NCI-H1092 treated with DMSO at 0.1 percent for 48 hours (cell line): Measurements from ENCODE around the gene ATPAF2.
"Not testable (repeated sequence)": the region's sequence is repeated elsewhere in the genome, so short reads cannot be mapped to it uniquely, and the experiment has no call there.

Experiments
- DNase-seq: peaks from one replicate; lab custom pipeline; 2025; lab: John Stamatoyannopoulos, UW

Gene ATPAF2

DNA sequence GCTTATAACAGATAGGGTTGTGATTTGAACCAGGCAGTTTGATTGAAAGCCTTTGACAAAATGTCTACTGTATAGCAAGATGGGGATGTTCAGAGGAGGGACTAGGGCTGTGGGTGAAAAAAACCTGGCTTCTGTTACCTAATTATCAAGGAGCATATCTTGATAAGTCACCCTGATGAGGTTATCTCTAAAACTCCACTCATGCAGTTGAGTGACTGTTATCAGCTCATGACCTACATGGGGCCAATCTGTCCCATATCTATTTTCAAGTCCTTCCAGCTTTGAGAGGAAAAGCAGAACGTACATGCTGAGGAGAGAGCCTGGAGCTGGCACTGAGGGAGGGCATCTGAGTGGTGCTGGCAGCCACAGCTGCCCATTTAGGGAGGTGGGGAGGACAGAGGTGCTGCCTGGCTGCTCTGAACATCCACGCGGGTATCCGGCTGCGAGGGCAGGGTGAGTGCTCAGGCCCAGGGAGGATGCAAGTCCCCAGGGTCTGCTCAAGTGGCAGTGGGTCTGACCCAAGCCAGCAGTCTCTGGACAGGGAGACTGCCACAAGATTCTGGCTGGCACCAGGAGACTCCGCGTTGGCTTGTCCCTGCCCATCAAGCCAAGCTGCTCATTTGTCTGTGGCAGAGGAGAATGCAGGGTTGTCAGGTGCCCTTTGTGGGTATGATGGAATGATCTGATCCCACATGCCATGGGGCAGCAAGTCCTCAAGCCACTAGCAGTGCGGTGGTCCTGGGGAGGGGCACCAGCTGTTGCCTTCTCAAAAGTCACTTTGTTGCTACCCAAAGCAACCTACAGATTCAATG is 29.2 kb downstream of the ATPAF2 start:
- no peak for DNase-seq

DNA sequence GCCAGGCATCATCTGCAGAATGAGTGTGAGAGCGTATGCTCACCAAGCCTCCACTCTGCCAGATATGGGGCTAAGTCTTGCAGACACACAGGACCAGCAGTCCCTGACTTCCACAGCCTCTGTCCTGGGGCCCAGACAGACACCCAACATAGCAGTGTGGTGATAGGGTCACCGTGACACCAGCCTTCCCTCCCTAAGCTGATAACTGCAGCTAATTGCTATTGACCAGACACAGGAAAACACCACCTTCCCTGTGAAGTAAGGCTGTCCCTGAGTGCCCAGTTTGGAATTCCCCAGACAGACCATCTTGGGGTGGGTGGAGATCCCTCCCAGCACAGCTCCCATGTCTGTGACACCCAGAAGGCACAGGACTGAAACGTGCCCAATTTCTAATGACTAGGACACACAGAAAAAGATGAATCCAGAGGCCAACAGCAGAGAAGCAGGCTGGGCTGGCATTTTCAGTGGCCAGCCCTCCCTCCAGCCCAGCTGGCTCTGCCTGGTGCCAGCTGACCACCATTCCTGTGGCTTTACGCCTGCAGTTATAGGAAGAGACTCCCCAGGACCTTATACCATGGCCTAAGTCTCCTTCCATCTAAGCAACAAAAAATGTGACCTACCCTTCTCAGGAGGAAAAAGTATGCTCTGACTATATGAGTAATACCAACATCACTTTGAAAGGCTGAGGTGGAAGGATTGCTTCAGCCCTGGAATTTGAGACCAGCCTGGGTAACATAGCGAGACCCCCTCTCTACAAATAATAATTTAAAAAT is 30.3 kb downstream of the ATPAF2 start:
- DNase-seq, result no peak

DNA sequence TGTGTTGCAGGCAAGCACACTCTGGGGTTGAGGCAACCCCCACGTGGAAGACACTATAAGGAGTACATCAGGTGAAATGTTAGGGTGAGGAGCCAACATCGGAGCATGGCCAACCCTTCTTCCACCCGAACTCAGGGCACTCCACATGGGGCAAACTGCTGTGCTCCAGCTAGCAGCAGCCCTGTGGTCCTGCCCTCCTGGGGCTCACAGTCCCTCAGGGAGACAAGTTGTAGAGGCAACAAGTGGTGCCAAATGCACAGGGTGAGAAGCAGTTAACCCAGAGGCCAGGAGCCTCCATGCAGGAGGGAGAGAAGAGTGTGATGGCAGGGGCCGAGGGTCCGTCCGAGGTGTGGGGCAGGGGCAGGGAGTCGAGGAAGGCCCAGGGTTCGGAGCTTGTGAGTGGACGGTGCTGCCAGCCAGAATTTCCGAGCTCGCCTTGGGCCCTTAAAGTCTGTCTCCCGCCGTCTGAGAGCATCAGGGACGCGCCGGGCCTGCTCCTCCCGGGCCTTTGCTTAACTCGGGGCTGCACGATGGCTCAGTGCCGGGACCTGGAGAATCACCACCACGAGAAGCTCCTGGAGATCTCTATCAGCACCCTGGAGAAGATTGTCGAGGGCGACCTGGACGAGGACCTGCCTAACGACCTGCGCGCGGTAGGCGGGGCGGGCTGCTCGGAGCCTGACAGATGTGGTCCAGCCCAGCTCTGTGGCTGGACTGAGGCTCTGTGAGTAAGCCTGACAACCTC is 32.3 kb downstream of the ATPAF2 start:
- DNase-seq, result no peak

DNA sequence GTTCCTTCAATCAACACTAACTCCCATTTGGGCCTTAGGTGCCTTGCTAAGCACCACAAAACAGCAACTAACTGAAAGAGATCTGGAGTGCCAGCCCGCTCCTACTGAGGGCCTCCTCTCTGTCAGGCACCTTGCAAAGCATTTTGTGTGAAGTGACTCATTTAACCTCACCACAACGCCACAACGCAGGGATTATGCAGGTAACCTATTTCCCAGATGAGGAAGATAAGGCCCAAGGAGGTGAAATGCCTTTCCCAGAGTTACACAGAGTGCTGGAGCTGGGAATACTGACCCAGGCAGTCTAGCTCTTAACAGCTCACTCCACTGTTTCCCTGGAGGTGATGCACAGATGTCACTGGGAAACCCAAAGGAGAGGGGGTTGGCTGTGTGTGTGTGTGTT is 33.5 kb downstream of the ATPAF2 start:
- DNase-seq, result no peak

DNA sequence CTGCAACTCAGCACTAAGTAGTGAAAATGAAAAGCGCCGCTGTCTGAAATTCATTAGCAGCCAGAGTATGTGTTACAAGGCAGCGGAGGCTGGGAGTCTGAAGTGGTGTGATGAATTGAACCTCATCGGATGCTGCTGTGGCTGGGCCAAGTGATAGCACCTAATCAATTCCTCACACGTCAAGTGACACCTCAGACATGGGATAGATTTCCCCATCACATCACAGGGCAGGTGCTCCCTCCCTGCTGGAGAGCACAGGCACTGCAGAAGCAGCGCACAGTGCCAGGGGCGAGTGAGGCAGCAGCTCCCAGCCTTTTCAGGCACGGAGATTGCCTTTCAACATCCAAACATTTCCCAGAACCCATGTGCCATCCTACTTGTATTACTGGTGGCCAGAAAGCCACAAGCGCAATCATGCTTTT is 34.1 kb downstream of the ATPAF2 start:
- no peak for DNase-seq

DNA sequence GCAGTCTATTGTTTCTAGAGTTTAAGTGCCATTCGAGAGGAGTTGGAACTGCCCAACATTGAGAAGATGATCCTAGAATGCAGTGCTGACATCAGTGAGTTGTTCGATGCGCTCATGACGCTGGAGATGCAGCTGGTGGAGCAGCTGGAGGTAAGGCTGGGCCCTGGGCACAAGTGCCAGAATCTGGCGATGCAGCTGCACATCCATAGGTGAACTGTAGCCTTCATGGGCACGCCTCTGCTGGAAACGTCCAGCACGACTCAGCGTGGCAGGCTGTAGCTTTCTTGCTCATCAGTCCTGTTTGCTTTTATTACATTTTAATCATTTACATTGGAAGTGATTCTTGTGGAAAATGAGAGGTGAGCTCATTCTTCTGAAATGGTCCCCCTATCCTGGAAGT is 34.6 kb downstream of the ATPAF2 start:
- DNase-seq, result no peak

DNA sequence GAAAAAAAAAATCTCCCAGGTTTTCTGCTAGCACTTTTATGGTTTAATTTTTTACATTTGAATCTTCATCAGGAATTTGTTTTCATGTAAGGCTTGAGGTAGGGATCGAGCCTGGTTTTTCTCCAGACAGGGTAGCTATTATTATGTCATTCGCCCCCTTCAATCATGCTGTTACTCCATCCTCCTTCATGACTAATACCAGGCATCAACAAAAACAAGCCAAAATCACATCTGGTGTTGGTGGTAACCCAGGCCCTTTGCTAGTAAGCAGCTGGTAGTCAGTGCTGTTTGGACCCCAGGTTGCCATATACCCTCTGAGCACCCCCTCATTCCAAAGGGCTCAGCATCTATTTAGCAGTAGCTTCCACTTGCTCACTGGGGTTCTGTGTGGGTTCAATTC is 36.8 kb downstream of the ATPAF2 start:
- no peak for DNase-seq

DNA sequence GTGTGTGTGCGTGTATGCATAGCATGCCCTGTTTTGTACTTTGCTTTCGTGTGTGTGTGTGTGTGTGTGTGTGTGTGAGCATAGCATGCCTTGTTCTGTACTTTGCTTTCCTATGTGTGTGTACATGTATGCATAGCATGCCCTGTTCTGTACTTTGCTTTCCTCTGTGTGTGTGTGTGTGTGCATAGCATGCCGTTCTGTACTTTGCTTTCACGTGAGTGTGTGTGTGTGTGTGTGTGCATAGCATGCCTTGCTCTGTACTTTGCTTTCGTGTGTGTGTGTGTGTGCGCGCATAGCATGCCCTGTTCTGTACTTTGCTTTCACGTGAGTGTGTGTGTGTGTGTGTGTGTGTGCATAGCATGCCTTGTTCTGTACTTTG is 38.9 kb downstream of the ATPAF2 start:
- no peak for DNase-seq

DNA sequence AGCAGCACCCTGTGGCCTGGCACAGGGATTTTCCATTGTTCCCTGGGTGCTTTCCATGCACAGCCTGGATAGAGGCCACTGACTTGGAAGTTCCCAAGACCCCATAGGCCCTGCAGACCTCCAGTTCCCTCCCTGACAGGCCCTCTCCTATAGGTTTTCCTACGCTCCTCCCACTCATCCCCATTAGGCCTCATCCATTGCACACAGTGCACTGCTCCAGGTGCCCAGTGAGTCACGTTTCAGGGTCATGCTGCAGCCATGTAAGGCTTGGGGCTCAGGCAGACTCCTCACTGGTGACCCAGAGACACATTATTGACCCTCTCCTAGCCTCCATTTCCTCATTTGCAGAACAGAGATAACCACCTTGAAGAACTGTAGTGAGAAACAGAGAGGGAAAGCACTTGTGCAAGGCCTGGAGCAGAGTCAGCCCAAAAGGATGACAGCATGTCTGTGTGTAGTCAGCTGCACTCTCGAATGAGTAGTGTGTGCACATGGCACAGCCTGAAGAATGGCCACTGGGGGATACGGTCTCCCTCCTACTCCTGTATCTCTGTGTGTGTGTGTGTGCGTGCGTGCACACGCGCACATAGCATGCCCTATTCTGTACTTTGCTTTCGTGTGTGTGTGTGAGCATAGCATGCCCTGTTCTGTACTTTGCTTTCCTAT is 39.5 kb downstream of the ATPAF2 start:
- DNase-seq, result no peak

DNA sequence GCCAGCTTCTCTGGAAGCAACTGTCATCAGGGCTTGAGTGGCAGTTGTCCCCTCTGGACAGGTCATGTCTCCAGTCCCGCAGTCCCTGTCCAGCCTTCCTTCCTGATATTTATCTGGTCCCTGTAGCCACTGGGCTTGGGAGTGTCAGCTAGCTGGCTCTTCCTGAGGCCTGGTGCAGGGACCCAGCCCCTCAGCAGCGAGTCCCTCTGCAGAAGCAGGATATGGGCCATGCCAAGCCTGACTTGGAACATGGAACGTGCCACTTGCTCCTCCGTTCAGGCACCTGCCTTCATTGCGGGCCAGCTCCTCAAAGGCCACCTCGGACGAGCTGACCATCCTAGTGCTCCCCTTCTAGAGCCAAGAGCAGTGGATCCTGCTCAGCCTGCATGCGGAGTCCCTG is 40.0 kb downstream of the ATPAF2 start:
- no peak for DNase-seq

DNA sequence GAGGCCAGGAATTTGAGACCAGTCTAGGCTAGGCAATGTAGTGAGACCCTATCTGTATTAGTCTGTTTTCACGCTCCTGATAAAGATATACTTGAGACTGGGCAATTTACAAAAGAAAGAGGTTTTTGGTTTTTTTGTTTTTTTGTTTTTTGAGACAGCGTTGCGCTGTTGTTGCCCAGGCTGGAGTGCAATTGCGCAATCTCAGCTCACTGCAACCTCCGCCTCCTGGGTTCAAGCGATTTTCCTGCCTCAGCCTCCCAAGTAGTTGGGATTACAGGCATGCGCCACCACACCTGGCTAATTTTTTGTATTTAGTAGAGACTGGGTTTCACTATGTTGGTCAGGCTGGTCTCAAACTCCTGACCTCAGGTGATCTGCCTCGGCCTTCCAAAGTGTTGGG is 43.1 kb downstream of the ATPAF2 start:
- DNase-seq, result not testable (repeated sequence)

DNA sequence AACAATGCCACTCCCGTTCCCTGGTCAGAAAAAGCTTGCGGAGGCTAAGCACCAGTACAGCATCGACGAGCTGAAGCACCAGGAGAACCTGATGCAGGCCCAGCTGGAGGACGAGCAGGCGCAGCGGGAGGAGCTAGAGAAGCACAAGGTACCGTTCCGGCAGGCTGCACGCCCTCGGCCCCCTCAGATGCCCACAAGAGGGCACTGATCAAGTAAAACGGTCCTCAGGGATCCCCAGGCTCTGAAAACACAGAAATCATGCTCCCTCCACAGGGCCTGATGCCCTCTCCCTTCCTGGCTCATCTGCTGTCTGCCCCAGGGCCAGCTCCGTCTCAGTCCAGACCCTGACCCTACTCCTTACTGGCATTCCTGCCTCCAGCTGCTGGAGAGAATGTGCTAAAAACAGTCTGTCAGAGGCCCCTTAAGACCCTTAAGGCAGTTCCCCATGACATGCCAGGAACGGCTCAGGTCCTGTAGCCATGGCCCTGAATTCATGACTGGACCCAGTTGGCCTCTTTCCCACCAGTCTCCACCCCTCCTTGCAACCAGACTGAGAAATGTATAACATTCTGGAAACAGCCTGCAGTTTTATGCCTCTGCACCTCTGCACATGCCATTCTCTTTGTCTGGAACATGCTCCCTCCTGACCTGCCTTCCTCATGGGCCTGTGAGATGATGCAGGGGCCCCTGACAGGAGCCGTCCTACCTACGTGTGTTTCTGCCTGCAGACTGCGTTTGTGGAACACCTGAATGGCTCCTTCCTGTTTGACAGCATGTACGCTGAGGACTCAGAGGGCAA is 44.5 kb downstream of the ATPAF2 start:
- peak; percentile 44 for DNase-seq

DNA sequence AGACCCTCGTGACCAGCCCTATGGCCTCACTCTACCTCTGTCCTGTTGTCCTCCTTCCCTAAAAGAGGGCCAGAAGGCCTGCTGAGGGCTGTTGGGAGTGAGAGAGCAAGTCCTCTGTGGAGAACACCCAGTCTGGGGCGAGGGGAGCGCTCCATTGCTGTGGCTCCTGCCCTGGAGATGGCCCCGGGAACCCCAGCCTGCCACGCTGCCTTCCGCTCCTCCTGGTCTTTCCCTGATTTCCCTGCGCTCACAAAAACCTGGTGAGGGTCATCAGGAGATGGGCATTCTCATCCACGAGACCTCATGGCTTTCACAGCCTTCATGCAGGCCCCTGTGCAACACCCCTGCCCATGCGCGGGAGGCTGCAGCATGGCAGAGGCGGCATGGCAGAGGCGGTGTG is 45.1 kb downstream of the ATPAF2 start:
- DNase-seq, result no peak

DNA sequence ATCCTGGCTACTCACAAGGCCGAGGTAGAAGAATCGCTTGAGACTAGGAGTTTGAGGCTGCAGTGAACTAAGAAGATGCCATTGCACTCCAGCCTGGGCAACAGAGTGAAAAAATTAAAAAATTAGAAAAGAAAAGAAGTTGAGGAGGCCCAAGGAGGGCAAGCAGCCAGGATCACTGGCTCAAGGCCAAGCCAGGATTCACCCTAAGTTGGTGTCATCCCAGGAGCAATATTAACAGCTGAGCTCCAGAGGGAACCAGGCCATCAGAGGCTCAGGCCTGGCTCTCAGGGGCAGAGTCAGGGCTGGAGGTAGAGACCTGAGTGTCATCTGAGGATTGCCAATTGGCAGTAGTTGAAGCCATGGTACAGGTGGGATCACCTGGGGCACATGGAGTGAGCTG is 45.6 kb downstream of the ATPAF2 start:
- no peak for DNase-seq

DNA sequence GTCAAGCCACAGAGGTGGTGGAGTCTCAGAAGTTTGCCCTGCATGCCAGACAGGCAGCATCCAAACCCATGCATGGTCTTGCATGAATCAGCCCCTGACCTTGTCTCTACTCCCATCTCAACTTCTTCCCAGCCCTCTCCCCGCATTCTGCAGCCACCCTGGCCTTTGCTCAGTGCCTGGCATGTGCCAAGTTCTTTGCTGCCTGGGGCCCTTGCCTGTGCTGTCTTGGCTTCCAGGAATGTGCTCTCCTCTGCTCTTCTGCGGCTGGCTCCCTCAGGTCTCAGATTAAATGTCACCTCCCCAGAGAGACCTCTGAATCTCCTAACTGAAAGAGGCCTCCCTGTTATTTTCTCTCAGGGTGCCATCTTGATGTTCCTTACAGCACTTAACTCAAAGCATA is 48.7 kb downstream of the ATPAF2 start:
- no peak for DNase-seq

DNA sequence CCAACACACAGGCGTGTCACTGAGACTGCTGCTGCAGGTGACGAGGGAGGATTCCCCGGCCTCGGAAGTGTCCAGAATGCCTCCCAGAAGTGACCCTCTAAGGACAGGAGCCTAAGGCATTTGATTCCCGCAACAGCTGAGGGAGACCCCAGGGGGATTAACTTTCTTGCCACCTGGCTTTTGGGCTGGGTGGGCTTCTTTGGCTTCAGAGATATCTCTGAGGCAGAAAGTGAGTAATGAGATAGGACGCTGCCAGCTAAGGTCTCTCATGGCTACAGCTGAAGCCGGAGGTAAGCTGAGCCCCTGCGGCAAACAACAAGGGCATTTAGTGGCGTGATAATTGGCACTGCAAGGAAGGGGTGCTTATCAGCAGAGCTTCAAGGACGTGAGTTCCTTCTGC is 49.4 kb downstream of the ATPAF2 start:
- no peak for DNase-seq

DNA sequence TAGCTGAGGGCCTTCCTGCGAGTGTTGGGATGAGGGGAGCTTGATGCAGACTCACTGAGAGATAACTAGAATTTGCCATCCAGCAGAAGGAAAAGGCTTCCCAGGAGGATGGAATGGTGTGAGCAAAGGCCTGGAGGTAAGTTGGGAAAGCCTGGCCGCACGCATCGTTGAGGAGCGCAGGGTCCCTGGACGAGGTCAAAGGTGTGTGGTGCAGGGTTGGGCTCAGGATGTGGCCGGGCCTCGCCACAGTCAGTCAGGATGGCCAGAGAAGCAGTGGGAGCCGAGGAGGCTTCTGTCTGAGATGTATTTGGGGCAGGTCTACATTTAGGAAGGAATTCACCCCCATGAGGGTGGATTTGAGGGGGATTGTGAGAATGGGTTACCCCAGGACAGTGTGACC is 49.9 kb downstream of the ATPAF2 start:
- DNase-seq, result no peak

DNA sequence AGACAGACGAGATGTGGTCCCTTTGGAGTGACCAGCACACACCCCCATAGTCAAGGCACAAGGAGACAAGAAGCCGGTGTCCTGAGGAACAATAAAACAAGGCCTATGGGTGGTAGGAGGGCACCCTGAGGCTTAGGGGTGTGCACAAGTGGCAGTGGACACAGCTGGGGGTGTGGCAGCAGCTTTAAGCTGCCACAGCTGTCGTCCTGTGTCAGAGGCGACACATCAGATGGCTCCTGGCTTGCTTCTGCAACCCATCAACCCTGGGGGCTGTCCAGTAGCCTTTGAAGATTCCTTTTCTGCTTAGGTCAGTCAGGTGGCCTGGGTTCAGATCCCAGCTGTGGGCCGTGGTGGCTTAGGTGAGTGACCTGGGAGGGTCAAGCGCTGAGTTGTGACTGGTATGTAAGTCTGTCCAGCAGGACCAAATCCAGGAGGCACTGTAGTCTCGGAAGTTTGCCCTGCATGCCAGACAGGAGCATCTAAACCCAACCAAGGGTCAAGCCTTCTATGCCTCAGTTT is 50.5 kb downstream of the ATPAF2 start:
- no peak for DNase-seq

DNA sequence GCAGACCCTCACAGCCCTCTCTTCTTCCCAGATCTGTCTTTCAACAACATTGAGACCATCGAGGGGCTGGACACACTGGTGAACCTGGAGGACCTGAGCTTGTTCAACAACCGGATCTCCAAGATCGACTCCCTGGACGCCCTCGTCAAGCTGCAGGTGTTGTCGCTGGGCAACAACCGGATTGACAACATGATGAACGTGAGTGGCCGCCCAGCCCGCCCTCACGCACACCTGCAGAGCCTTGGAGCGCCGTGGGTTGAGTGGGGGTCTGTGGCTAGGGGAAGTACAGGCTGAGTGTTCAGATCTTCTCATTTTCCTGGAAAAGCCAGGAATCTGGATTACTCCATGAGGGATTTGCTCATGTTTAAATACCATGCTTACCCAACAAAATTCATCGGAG is 51.1 kb downstream of the ATPAF2 start:
- no peak for DNase-seq

DNA sequence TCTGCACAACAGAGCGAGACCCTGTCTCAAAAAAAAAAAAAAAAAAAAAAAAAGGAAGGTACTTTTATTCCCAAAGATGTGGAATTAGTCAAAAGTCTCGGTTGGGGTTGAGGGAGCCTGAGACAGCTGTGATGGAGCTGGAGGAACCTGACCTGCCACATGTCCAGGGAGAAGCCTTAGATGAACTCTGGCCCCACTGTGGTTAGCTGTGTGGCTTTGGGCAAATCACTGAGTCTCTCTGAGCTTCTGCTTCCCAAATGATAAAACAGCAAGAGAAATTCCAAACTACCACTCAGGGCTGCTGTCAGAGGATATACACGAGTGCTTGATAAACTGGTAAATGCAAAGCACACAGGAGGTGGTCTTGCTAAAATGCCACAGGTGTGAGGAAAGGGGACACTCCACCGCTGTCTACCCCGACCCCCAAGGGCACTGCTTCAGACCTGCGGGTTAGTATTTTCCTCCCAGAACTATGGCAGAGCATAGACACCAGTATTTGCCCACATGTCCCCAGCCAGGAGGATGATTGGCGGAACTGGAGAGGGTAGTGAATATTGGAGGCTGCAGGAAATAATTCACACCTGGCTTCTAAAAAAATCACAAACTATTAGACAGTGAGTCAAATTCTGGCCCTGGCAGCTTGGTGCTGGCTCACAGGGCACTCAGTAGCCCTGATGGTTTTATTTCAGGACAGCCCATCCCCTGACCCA is 51.6 kb downstream of the ATPAF2 start:
- no peak for DNase-seq

DNA sequence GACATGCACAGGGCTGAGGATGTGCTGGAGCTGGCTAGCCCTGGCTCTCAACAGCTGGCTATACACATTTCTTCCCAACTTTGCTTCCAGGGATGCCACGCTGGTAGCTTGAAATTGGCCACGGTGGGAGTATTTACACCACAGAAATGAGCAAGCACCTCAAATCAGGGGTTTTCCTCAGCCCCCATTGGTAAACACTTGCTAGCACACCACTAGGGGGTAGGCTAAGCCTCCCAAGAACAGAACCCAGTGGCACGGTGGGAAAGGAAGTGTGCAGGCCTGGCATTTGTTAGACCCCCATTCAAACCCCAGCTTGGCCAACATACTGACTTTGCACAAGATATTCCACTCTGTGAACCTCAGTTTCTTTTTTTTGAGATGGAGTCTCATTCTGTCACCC is 53.4 kb downstream of the ATPAF2 start:
- DNase-seq, result no peak
